Neuronal stem cell (in vitro differentiated cells): ENCODE results near the gene SPECC1L.

Experiments
- DNase-seq: peaks from one replicate; pipeline ENCODE4 v3.0.0-alpha.2; 2013; ENCODE audit warnings: low spot score
- H2AFZ ChIP-seq: one replicate; pipeline ENCODE4 v1.6.1; 2013; ENCODE audit warnings: mild to moderate bottlenecking, low read length, inconsistent platforms
- H2AK5ac ChIP-seq: 2 replicates; pipeline ENCODE4 v1.6.1; 2013; ENCODE audit warnings: low read depth, mild to moderate bottlenecking, inconsistent platforms, low read length, moderate library complexity, mixed read lengths
- H2BK120ac ChIP-seq: 2 replicates; pipeline ENCODE4 v1.6.1; 2013; ENCODE audit warnings: low read depth, mild to moderate bottlenecking, inconsistent platforms, low read length, moderate library complexity, mixed read lengths
- H2BK12ac ChIP-seq: one replicate; pipeline ENCODE4 v1.6.1; 2013; ENCODE audit warnings: low read length, inconsistent platforms
- H2BK15ac ChIP-seq: 2 replicates; pipeline ENCODE4 v1.6.1; 2013; ENCODE audit warnings: mild to moderate bottlenecking, low read length, inconsistent platforms, mixed read lengths
- H2BK5ac ChIP-seq: one replicate; pipeline ENCODE4 v1.6.1; 2013; ENCODE audit warnings: inconsistent platforms, mild to moderate bottlenecking, low read length, moderate library complexity
- H3K14ac ChIP-seq: one replicate; pipeline ENCODE4 v1.6.1; 2013; ENCODE audit warnings: low read length, inconsistent platforms
- H3K18ac ChIP-seq: 2 replicates; pipeline ENCODE4 v1.6.1; 2013; ENCODE audit warnings: low read length, inconsistent platforms
- H3K23ac ChIP-seq: 2 replicates; pipeline ENCODE4 v1.6.1; 2013; ENCODE audit warnings: low read depth, mild to moderate bottlenecking, mixed read lengths, low read length, inconsistent platforms; ENCODE audit not compliant: poor library complexity
- H3K27ac ChIP-seq: replicated peaks from 3 replicates; pipeline ENCODE4 v1.5.1; 2013; ENCODE audit warnings: low read length, inconsistent platforms
- H3K27me3 ChIP-seq, 3 experiments: 2 replicates each; pipeline ENCODE4 v1.6.1; 2013; ENCODE audit warnings: low read length in 3 of 3, mild to moderate bottlenecking in 2 of 3, inconsistent platforms in 1 of 3, low read depth in 1 of 3, mixed read lengths in 1 of 3, moderate library complexity in 1 of 3; ENCODE audit not compliant: control insufficient read depth in 3 of 3, insufficient read depth in 3 of 3
- H3K36me3 ChIP-seq, 2 donors: replicated peaks in 1 of 2; 2 replicates each; pipeline ENCODE4 v1.6.1; 2013; ENCODE audit warnings: low read length in 2 of 2; ENCODE audit not compliant: control insufficient read depth in 2 of 2, insufficient read depth in 2 of 2
- H3K4ac ChIP-seq: 2 replicates; pipeline ENCODE4 v1.6.1; 2013; ENCODE audit warnings: inconsistent platforms, mild to moderate bottlenecking, low read length, moderate library complexity
- H3K4me1 ChIP-seq, 2 donors: 1 replicate in 1 of 2; 2 replicates in 1 of 2; pipeline ENCODE4 v1.6.1; 2013; ENCODE audit warnings: low read length in 2 of 2, low read depth in 1 of 2; ENCODE audit not compliant: control insufficient read depth in 2 of 2, insufficient read depth in 1 of 2
- H3K4me2 ChIP-seq: one replicate; pipeline ENCODE4 v1.6.1; 2013; ENCODE audit warnings: mild to moderate bottlenecking, low read length, inconsistent platforms; ENCODE audit not compliant: insufficient read depth, poor library complexity, severe bottlenecking
- H3K4me3 ChIP-seq, 2 donors: 2 replicates each; pipeline ENCODE4 v1.5.1; 2013; ENCODE audit warnings: low read length in 2 of 2, mild to moderate bottlenecking in 2 of 2, inconsistent platforms in 1 of 2, moderate library complexity in 1 of 2
- H3K79me1 ChIP-seq: one replicate; pipeline ENCODE4 v1.6.1; 2013; ENCODE audit warnings: low read depth, mild to moderate bottlenecking, inconsistent platforms, low read length, moderate library complexity
- H3K9ac ChIP-seq: one replicate; pipeline ENCODE4 v1.6.1; 2013; ENCODE audit warnings: mild to moderate bottlenecking, low read depth, low read length, inconsistent platforms; ENCODE audit not compliant: poor library complexity
- H3K9me3 ChIP-seq, 2 donors: replicated peaks in 1 of 2; 2 replicates each; pipeline versions ENCODE3 to v1.6.1; 2013; ENCODE audit warnings: low read length in 2 of 2, mild to moderate bottlenecking in 2 of 2, inconsistent platforms in 1 of 2, low read depth in 1 of 2, mixed read lengths in 1 of 2, moderate library complexity in 1 of 2; ENCODE audit not compliant: control insufficient read depth in 2 of 2, insufficient read depth in 1 of 2
- H4K8ac ChIP-seq: one replicate; pipeline ENCODE4 v1.6.1; 2013; ENCODE audit warnings: low read depth, mild to moderate bottlenecking, inconsistent platforms, low read length, moderate library complexity
- H4K91ac ChIP-seq: one replicate; pipeline ENCODE4 v1.6.1; 2013; ENCODE audit warnings: low read length, low read depth, mild to moderate bottlenecking, inconsistent platforms; ENCODE audit not compliant: poor library complexity
- WGBS, 2 donors: extraction: QIAGEN DNeasy Blood & Tissue Kit; methylation state at CpG; one replicate each; pipeline ENCODE4 v1.1.7; 2013; ENCODE audit warnings: missing lambda C conversion rate in 2 of 2, mixed read lengths in 1 of 2; ENCODE audit not compliant: insufficient read length in 2 of 2, insufficient replicate concordance in 1 of 2; ENCODE audit errors: extremely low coverage in 2 of 2; 5-methylcytosine and 5-hydroxymethylcytosine counted together

SPECC1L gene

DNA sequence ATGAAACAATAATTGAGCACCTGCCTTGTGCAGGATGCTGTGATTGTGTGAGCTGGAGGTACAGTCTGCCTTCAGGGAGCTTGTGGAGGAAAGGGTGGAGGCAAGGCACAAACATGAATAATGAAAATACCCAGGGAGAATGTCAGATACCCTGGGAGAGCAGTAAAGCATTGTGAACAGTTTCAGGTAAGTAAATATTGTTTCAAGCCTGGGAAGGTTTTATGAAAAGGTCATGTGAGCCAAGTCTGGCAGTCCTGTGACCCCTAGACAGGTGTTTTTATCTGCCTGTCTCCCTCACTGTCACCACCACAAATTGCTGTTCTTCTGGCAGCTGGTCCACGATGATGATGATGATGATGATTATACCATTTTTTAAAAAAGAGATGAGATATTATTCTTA lies 32.0 kb downstream of the SPECC1L start:
- no peak overlapping the region for H3K27ac ChIP-seq

DNA sequence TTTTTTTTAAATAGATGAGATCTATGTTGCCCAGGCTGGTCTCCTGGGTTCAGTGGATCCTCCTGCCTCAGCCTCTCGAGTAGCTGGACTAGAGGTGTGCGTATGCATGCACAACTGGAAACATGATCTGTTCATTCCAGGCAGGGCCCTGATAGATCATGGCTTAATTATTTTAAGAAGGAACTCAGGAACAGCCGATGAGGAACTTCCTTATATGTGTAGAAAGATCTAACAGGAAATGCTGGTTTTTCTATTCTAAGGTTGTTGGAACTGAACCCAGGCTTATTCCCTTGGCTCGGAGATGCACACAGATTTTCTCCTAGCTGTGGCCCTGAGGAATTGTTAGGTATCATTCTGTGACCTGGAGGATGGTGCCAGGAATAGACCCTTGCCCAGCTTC lies 32.4 kb downstream of the SPECC1L start:
- no peak overlapping the region for H3K27ac ChIP-seq
- H3K36me3 ChIP-seq, result peaks cover 22 to 82% of the 10 kb centered on the region in 2 donors
- H3K4me1 ChIP-seq, result no peaks in the 10 kb centered on the region
- H3K27me3 ChIP-seq, result no peaks in the 10 kb centered on the region
- H2BK12ac ChIP-seq, result no peak overlapping the region
- H2AFZ ChIP-seq, result no peak overlapping the region
- peaks cover 6 to 21% of the 10 kb centered on the region in 2 donors for H3K9me3 ChIP-seq
- H4K8ac ChIP-seq, result no peak overlapping the region
- no peak overlapping the region for H3K14ac ChIP-seq
- DNase-seq, result no peak
- H2BK120ac ChIP-seq, result no peak overlapping the region
- no peak overlapping the region for H3K4me3 ChIP-seq
- peaks cover 3% of the 10 kb centered on the region for H3K79me1 ChIP-seq
- no peak overlapping the region for H3K18ac ChIP-seq
- H2AK5ac ChIP-seq, result no peak overlapping the region
- H2BK5ac ChIP-seq, result no peak overlapping the region
- no peak overlapping the region for H3K4ac ChIP-seq
- no peak overlapping the region for H3K4me2 ChIP-seq
- WGBS, 2 donors, result no CpG with 5 or more reads among the region's 4 CpGs
- H3K23ac ChIP-seq, result no peak overlapping the region
- H4K91ac ChIP-seq, result no peak overlapping the region
- no peak overlapping the region for H2BK15ac ChIP-seq
- H3K9ac ChIP-seq, result no peak overlapping the region

More for the DNA sequence above, 32.0 kb downstream of the SPECC1L start:
- no CpG with 5 or more reads among the region's 1 CpG for WGBS, 2 donors
- H3K36me3 ChIP-seq, result peaks cover 22 to 78% of the 10 kb centered on the region in 2 donors
- H3K4me1 ChIP-seq, result no peaks in the 10 kb centered on the region
- no peaks in the 10 kb centered on the region for H3K27me3 ChIP-seq
- H3K9me3 ChIP-seq, result peaks cover 6 to 21% of the 10 kb centered on the region in 2 donors
- no peak overlapping the region for H4K8ac ChIP-seq
- no peak overlapping the region for H2AK5ac ChIP-seq
- H3K14ac ChIP-seq, result no peak overlapping the region
- H3K18ac ChIP-seq, result no peak overlapping the region
- DNase-seq, result no peak
- peaks cover 3% of the 10 kb centered on the region for H3K79me1 ChIP-seq
- no peak overlapping the region for H2AFZ ChIP-seq
- H3K23ac ChIP-seq, result no peak overlapping the region
- no peak overlapping the region for H4K91ac ChIP-seq
- no peak overlapping the region for H2BK5ac ChIP-seq
- no peak overlapping the region for H3K9ac ChIP-seq
- no peak overlapping the region for H3K4me2 ChIP-seq
- no peak overlapping the region for H3K4ac ChIP-seq
- H2BK120ac ChIP-seq, result no peak overlapping the region
- H2BK15ac ChIP-seq, result no peak overlapping the region
- H2BK12ac ChIP-seq, result no peak overlapping the region
- H3K4me3 ChIP-seq, result no peak overlapping the region

DNA sequence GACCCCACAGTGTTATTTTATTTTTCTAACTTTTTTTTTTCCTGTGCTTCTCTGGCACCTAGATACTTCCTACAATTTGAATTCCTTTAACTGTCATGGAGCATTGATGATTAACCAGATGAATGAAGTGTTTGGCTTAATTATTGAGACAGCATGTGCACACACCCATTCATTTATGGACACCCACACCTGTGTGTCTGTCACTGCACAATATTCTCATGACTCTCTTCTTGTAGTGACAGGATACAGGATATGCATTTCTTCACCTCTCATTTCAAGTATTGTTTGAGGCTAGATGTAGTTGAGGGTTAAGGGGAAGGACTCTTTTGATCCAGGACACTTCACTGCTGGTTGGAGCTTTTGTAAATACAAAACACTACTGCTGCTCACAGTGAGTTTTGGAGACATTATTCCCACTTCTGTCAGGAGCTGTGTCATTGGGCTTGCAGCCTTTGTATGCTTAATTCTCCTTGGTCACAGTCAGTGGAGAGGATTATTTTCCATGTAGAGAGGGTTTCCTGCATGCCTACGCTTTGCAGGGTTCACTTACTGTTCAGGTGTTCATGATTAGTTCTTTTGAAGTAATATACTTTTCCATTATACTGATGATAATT lies 33.5 kb downstream of the SPECC1L start:
- H3K23ac ChIP-seq, result no peak overlapping the region
- H3K27me3 ChIP-seq, result no peaks in the 10 kb centered on the region
- H2BK12ac ChIP-seq, result no peak overlapping the region
- H3K4me3 ChIP-seq, result no peak overlapping the region
- H2AK5ac ChIP-seq, result no peak overlapping the region
- no peak overlapping the region for H3K27ac ChIP-seq
- H3K18ac ChIP-seq, result no peak overlapping the region
- no peak overlapping the region for H3K14ac ChIP-seq
- H3K36me3 ChIP-seq, result peaks cover 22 to 93% of the 10 kb centered on the region in 2 donors
- no peak overlapping the region for H4K91ac ChIP-seq
- no CpG with 5 or more reads among the region's 1 CpG for WGBS, 2 donors
- H3K9me3 ChIP-seq, result peaks cover 6 to 21% of the 10 kb centered on the region in 2 donors
- no peak overlapping the region for H2BK5ac ChIP-seq
- H2BK15ac ChIP-seq, result no peak overlapping the region
- no peak overlapping the region for H3K4ac ChIP-seq
- H2AFZ ChIP-seq, result no peak overlapping the region
- no peak overlapping the region for H4K8ac ChIP-seq
- H3K4me1 ChIP-seq, result no peaks in the 10 kb centered on the region
- DNase-seq, result no peak
- no peak overlapping the region for H3K9ac ChIP-seq
- H3K79me1 ChIP-seq, result peaks cover 3% of the 10 kb centered on the region
- H3K4me2 ChIP-seq, result no peak overlapping the region
- no peak overlapping the region for H2BK120ac ChIP-seq

DNA sequence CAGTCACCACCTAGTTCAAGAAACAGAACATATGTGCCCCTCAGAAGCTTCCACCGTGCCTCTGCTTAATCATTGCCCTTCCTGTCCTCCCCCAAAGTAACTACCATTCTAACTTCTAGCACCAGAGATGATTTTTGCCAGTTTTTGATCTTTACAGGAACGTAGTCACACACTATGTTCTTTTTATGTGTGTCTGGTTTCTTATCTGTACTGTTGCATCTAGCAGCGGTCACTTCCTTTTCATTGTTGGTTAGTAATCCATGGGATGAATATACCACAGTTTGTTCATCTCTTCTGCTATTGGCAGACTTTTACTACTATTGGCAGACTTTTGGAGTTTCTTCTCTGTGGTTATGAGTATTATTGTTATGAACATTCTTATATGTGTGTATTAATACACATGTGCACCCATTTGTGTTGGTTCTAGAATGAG lies 34.6 kb downstream of the SPECC1L start:
- DNase-seq, result no peak
- H3K9ac ChIP-seq, result no peak overlapping the region
- H3K4ac ChIP-seq, result no peak overlapping the region
- H2AFZ ChIP-seq, result no peak overlapping the region
- H3K18ac ChIP-seq, result no peak overlapping the region
- no peak overlapping the region for H2BK5ac ChIP-seq
- H2BK15ac ChIP-seq, result no peak overlapping the region
- no peak overlapping the region for H4K91ac ChIP-seq
- H4K8ac ChIP-seq, result no peak overlapping the region
- H2AK5ac ChIP-seq, result no peak overlapping the region
- no peak overlapping the region for H2BK12ac ChIP-seq
- no peak overlapping the region for H3K27ac ChIP-seq
- H3K36me3 ChIP-seq, result peaks cover 22 to 95% of the 10 kb centered on the region in 2 donors
- no peak overlapping the region for H3K14ac ChIP-seq
- H3K4me2 ChIP-seq, result no peak overlapping the region
- no CpG with 5 or more reads among the region's 3 CpGs for WGBS, 2 donors
- H3K27me3 ChIP-seq, result no peaks in the 10 kb centered on the region
- peaks cover 6 to 21% of the 10 kb centered on the region in 2 donors for H3K9me3 ChIP-seq
- no peaks in the 10 kb centered on the region for H3K4me1 ChIP-seq
- H3K23ac ChIP-seq, result no peak overlapping the region
- H2BK120ac ChIP-seq, result no peak overlapping the region
- peaks cover 3% of the 10 kb centered on the region for H3K79me1 ChIP-seq
- H3K4me3 ChIP-seq, result no peak overlapping the region
